ENCODE results near the gene MDGA2. TPM values are rescaled to one million over a fixed set of nuclear protein-coding genes. Genes with fewer than 3 reads are reported as not detected.

Gene MDGA2
- total and polyA plus RNA-seq, 2 of the 13 experiments (the other 11 are each of a cell fraction or from before 2014, with no cell fraction given), result not detected

- Histone ChIP-seq H3K4me1 (ENCODE audit: insufficient read depth, low read length) (no peaks in the 10 kb centered on the region), H4K20me1 (ENCODE audit: insufficient read depth, low read length) (no peaks in the 10 kb centered on the region), H3K27me3 (ENCODE audit: control insufficient read depth in 1 of 2, insufficient read depth in 2 of 2, low read length in 2 of 2) (no peaks in the 10 kb centered on the region; a peak in 1 of 5 replicates), H3K9ac (ENCODE audit: insufficient read depth, low read depth, low read length) (no peak overlapping the region), H3K27ac (ENCODE audit: extremely low read length, insufficient read depth, low read length) (no peak overlapping the region), H3K36me3 (replicated peaks in 1 of 2; ENCODE audit: control insufficient read depth in 1 of 2, insufficient read depth in 2 of 2, low read length in 2 of 2) (no peaks in the 10 kb centered on the region), H3K4me3 (replicated peaks in 1 of 3; ENCODE audit: insufficient read depth in 1 of 3, low read depth in 2 of 3, low read length in 3 of 3) (no peak overlapping the region), H2AFZ (ENCODE audit: low read length) (no peak overlapping the region), H3K79me2 (ENCODE audit: insufficient read depth, low read length) (no peaks in the 10 kb centered on the region), H3K4me2 (ENCODE audit: low read depth, low read length) (no peak overlapping the region), H3K9me3 (ENCODE audit: low read length) (no peaks in the 10 kb centered on the region)
- ChIA-PET CTCF (ENCODE audit: low intra/inter-chr PET ratio, low total read pairs) (no interaction called here), POLR2A (no interaction called here)
- DNase-seq (ENCODE audit: low spot score), result no peak
- intact Hi-C loops (cut with micrococcal nuclease; ENCODE audit: unreplicated experiment) (no loop called here), in situ Hi-C loops (cut with HindIII; ENCODE audit: extremely low pct_ligation_motif_present, low pct_unique_long_range_greater_than_20kb) (no loop called here)
- no TSS peak for BruUV-seq (replicated peaks)
- FAIRE-seq, result no peak
- ATAC-seq, result no peak
- TF ChIP-seq SRF (IDR thresholded peaks at IDR 0.05; ENCODE audit: low read depth, low read length) (no peak), TOPORS (CRISPR knock-in tag; IDR thresholded peaks at IDR 0.05) (no peak), ZNF710 (CRISPR knock-in tag; IDR thresholded peaks at IDR 0.05; ENCODE audit: borderline replicate concordance) (no peak), MLXIP (CRISPR knock-in tag; IDR thresholded peaks at IDR 0.05; ENCODE audit: borderline replicate concordance) (no peak), ZNF570 (CRISPR knock-in tag; IDR thresholded peaks at IDR 0.05; ENCODE audit: borderline replicate concordance) (no peak), MATR3 (CRISPR knock-in tag; IDR thresholded peaks at IDR 0.05) (no peak), ZNF24 (IDR thresholded peaks at IDR 0.05) (no peak), HINFP (CRISPR knock-in tag; IDR thresholded peaks at IDR 0.05; ENCODE audit: low read depth) (no peak), KLF16 (CRISPR knock-in tag; IDR thresholded peaks at IDR 0.05) (no peak), BORCS8-MEF2B (CRISPR knock-in tag; IDR thresholded peaks at IDR 0.05) (no peak), ZNF7 (CRISPR knock-in tag; IDR thresholded peaks at IDR 0.05) (no peak), NR2F1 (CRISPR knock-in tag; IDR thresholded peaks at IDR 0.05) (no peak), ZNF556 (CRISPR knock-in tag; IDR thresholded peaks at IDR 0.05; ENCODE audit: borderline replicate concordance) (no peak), ZHX1 (CRISPR knock-in tag; IDR thresholded peaks at IDR 0.05; ENCODE audit: low read depth) (no peak)
Observed at GRCh38 chr14:47332106-47332505, 343.3 kb downstream of the MDGA2 start.

Measured in HepG2 (cell line).